ENCODE data around the gene GPR153. TPM values are rescaled to one million over a fixed set of nuclear protein-coding genes. Genes with fewer than 3 reads are reported as not detected.
A peak's percentile ranks its signal among the peaks of the same experiment; 100 is the strongest.

Gene GPR153
- total RNA-seq, 1 experiment from 2014 or later: 6.1 TPM

- no peak for DNase-seq (ENCODE audit: low read depth, low spot score)
- H3K9me3 ChIP-seq (ENCODE audit: control insufficient read depth in 1 of 2, insufficient read depth in 1 of 2, low read depth in 1 of 2, low read length in 2 of 2): no peaks in the 10 kb centered on the region
- ChIA-PET POLR2A (interaction anchor here (1.3 kb wide), 1 partner anchor 20 kb away, joined by 3 read pairs; no protein-coding TSS in a partner anchor), RAD21 (ENCODE audit: low non-redundant PET in 1 of 2, low total read pairs in 2 of 2, uncharacterized antibody in 2 of 2, unreplicated experiment in 2 of 2) (no interaction called here), CTCF (interaction anchor here (0.8 kb wide), 1 partner anchor 15 kb away, joined by 5 read pairs; no protein-coding TSS in a partner anchor)
- peak overlapping the region; percentile 82 to 96 for H3K4me3 ChIP-seq (replicated peaks in 1 of 2; ENCODE audit: low read depth in 1 of 2, low read length in 2 of 2)
- H3K79me2 ChIP-seq (ENCODE audit: insufficient read depth, low read length): peaks cover 42% of the 10 kb centered on the region
- peak overlapping the region; percentile 98 for H3K9ac ChIP-seq (ENCODE audit: low read length)
- BruUV-seq (replicated peaks): no TSS peak
- no peaks in the 10 kb centered on the region; the same call in 1 of the 2 replicates for H4K20me1 ChIP-seq (ENCODE audit: insufficient read depth)
- H3K36me3 ChIP-seq (ENCODE audit: control insufficient read depth in 1 of 2, insufficient read depth in 2 of 2, low read length in 2 of 2): peaks cover 10 to 31% of the 10 kb centered on the region in 2 experiments
- H3K4me1 ChIP-seq (ENCODE audit: control insufficient read depth in 1 of 2, insufficient read depth in 2 of 2, low read length in 2 of 2): peaks cover 24 to 47% of the 10 kb centered on the region in 2 experiments
- H3K9me2 ChIP-seq (ENCODE audit: insufficient read depth): no peaks in the 10 kb centered on the region
- peak overlapping the region; percentile 94 for H3K27ac ChIP-seq (ENCODE audit: low read depth, low read length)
- no peak for ATAC-seq
- TF ChIP-seq SP1 (IDR thresholded peaks at IDR 0.05; ENCODE audit: low read depth) (no peak), EGR1 (IDR thresholded peaks at IDR 0.05; ENCODE audit: low read depth) (no peak), SIN3A (IDR thresholded peaks at IDR 0.05; ENCODE audit: low read depth) (no peak), POLR2AphosphoS5 (IDR thresholded peaks at IDR 0.05; ENCODE audit: low read depth, low read length) (no peak), EZH2 (IDR thresholded peaks at IDR 0.05) (no peak), ZNF274 (IDR thresholded peaks at IDR 0.05; ENCODE audit: low read depth, low read length) (no peak)
- H3K27me3 ChIP-seq (ENCODE audit: insufficient read depth, low read length): no peaks in the 10 kb centered on the region
- intact Hi-C loops (cut with micrococcal nuclease): no loop called here
- peak overlapping the region; percentile 66 for H2AFZ ChIP-seq (ENCODE audit: low read depth, low read length, poor library complexity, severe bottlenecking)
- H3K4me2 ChIP-seq (ENCODE audit: low read length): peak overlapping the region; percentile 93
Measured at GRCh38 chr1:6200188-6200809, 60.6 kb downstream of the GPR153 start.

- H2AFZ ChIP-seq (ENCODE audit: low read depth, low read length, poor library complexity, severe bottlenecking): peak within 1 kb of the TSS; percentile 66
- TF ChIP-seq POLR2A (IDR thresholded peaks at IDR 0.05; ENCODE audit: borderline replicate concordance, extremely low read depth, insufficient read depth, insufficient read length) (peak; percentile 67), CBX3 (IDR thresholded peaks at IDR 0.05; ENCODE audit: low read depth) (no peak), RAD21 (IDR thresholded peaks at IDR 0.05; ENCODE audit: low read depth) (no peak), TCF7L2 (IDR thresholded peaks at IDR 0.05; ENCODE audit: borderline replicate concordance, extremely low read depth, insufficient read depth, insufficient read length) (peak; percentile 82), CTCF (IDR thresholded peaks at IDR 0.05 in 2 of 3, conservative IDR thresholded peaks at IDR 0.05 in 1 of 3; ENCODE audit: borderline replicate concordance in 1 of 3, insufficient read depth in 1 of 3, low read depth in 2 of 3, low read length in 2 of 3) (no peak), FOSL1 (IDR thresholded peaks at IDR 0.05; ENCODE audit: low read depth) (no peak), CEBPB (IDR thresholded peaks at IDR 0.05; ENCODE audit: low read depth) (no peak)
Measured at GRCh38 chr1:6199298-6200187, 61.4 kb downstream of the GPR153 start, which contains the start of gene RPL22. Gene RPL22 (minus strand): TSS chr1:6199595. CDS start chr1:6199573, 22 bp downstream.

More at GRCh38 chr1:6199298-6200187, 61.4 kb downstream of the GPR153 start, which contains the start of gene RPL22:
- CTCF ChIA-PET: interaction anchor here (0.8 kb wide), 1 partner anchor 14 kb away, joined by 5 read pairs; no protein-coding TSS in a partner anchor
- POLR2A ChIA-PET: interaction anchor here (1.3 kb wide), 1 partner anchor 21 kb away, joined by 3 read pairs; no protein-coding TSS in a partner anchor
- Histone ChIP-seq H3K4me3 (replicated peaks in 1 of 2; ENCODE audit: low read depth in 1 of 2, low read length in 2 of 2) (peak within 1 kb of the TSS; percentile 82 to 96), H3K79me2 (ENCODE audit: insufficient read depth, low read length) (peaks cover 49% of the 10 kb centered on the region), H3K4me1 (ENCODE audit: control insufficient read depth in 1 of 2, insufficient read depth in 2 of 2, low read length in 2 of 2) (peaks cover 22 to 41% of the 10 kb centered on the region in 2 experiments), H3K27me3 (ENCODE audit: insufficient read depth, low read length) (no peaks in the 10 kb centered on the region), H3K27ac (ENCODE audit: low read depth, low read length) (peak within 1 kb of the TSS; percentile 94), H3K4me2 (ENCODE audit: low read length) (peak within 1 kb of the TSS; percentile 93), H3K9ac (ENCODE audit: low read length) (peak within 1 kb of the TSS; percentile 98), H4K20me1 (ENCODE audit: insufficient read depth) (no peaks in the 10 kb centered on the region; the same call in 1 of the 2 replicates), H3K9me2 (ENCODE audit: insufficient read depth) (no peaks in the 10 kb centered on the region), H3K9me3 (ENCODE audit: control insufficient read depth in 1 of 2, insufficient read depth in 1 of 2, low read depth in 1 of 2, low read length in 2 of 2) (no peaks in the 10 kb centered on the region), H3K36me3 (ENCODE audit: control insufficient read depth in 1 of 2, insufficient read depth in 2 of 2, low read length in 2 of 2) (peaks cover 12 to 34% of the 10 kb centered on the region in 2 experiments)
- intact Hi-C loops (cut with micrococcal nuclease): no loop called here
- RAD21 ChIA-PET (ENCODE audit: low non-redundant PET in 1 of 2, low total read pairs in 2 of 2, uncharacterized antibody in 2 of 2, unreplicated experiment in 2 of 2): no interaction called here
- DNase-seq (ENCODE audit: low read depth, low spot score) (peak; percentile 98), ATAC-seq (peak; percentile 94)
- TSS peak; percentile 93 for BruUV-seq (replicated peaks)
